IgD-negative memory B cell (primary cell): Measurements from ENCODE around the gene ADAMTSL4. TPM values are rescaled to one million over a fixed set of nuclear protein-coding genes. Genes with fewer than 3 reads are reported as not detected.

Experiments
- H3K27ac Mint-ChIP-seq, 3 donors: one replicate each; pipeline ENCODE4 v1.8.0; 2020 to 2022; ENCODE audit warnings: mild to moderate bottlenecking in 3 of 3, mixed read lengths in 3 of 3, moderate library complexity in 1 of 3
- H3K27me3 Mint-ChIP-seq: one replicate; pipeline ENCODE4 v1.8.0; 2021; ENCODE audit warnings: mixed read lengths
- H3K36me3 Mint-ChIP-seq: one replicate; pipeline ENCODE4 v1.8.0; 2020; ENCODE audit warnings: mild to moderate bottlenecking, mixed read lengths
- H3K4me1 Mint-ChIP-seq, 3 donors: one replicate each; pipeline ENCODE4 v1.8.0; 2020 to 2022; ENCODE audit warnings: mixed read lengths in 3 of 3, mild to moderate bottlenecking in 1 of 3
- H3K4me3 Mint-ChIP-seq, 4 donors: one replicate each; pipeline ENCODE4 v1.8.0; 2020 to 2022; ENCODE audit warnings: mild to moderate bottlenecking in 4 of 4, mixed read lengths in 4 of 4, moderate library complexity in 3 of 4
- H3K9me3 Mint-ChIP-seq, 3 donors: one replicate each; pipeline ENCODE4 v1.8.0; 2020 to 2021; ENCODE audit warnings: mixed read lengths in 3 of 3, mild to moderate bottlenecking in 1 of 3
- polyA plus RNA-seq: library from polyadenylated mRNA; unstranded; fragments of 300-500 nt; fragmentation: Illumina TruSeq; gene quantifications from one replicate; pipeline ENCODE4 v1.2.3, GENCODE V29; 2021

ADAMTSL4 gene
- polyA plus RNA-seq, 1 donor from 2014 or later: 0.30 TPM

DNA sequence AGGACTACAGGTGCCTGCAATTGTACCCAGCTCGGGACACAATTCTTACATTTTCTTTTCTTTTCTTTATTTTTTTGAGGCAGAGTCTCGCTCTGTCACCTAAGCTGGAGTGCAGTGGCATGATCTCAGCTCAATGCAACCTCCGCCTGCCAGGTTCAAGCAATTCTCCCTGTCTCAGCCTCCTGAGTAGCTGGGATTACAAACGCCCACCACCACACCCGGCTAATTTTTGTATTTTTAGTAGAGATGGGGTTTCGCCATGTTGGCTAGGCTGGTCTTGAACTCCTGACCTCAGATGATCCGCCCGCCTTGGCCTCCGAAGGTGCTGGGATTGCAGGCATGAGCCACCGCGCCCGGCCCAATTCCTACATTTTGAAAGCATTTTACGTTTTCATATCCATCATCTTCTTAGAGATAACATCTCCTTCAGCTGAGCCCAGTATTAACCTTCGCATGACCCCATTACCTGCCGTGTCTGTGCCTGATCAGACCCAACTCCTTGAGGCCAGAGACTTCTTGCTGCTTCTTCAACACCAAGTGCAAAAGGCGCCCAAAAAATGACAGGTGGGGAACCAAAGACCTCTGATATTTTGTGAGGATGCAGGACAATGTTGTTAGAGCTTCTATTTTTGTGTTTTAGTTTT, 2.8 kb upstream of the ADAMTSL4 start:
- no peaks in the 10 kb centered on the region for H3K36me3 Mint-ChIP-seq
- no peak overlapping the region for H3K4me3 Mint-ChIP-seq
- peaks cover 3 to 11% (median 9%) of the 10 kb centered on the region in 3 donors for H3K4me1 Mint-ChIP-seq
- H3K27ac Mint-ChIP-seq: peak overlapping the region in 1 of 3 donors; percentile 39
- peaks cover 0 to 3% (median 0%) of the 10 kb centered on the region in 3 donors for H3K9me3 Mint-ChIP-seq
- H3K27me3 Mint-ChIP-seq: peaks cover 28% of the 10 kb centered on the region

DNA sequence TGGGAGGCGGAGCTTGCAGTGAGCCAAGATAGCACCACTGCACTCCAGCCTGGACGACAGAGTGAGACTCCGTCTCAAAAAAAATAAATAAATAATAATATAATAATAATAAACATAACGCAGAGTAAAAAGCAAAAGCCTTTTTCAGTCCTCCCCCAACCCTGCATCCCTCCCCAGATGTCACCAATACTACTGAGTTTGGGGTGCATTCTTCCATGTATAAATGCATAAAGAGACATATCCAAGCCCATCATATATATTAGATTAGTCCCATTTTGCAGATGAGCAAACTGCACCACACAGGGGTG, 930 bp upstream of the ADAMTSL4 start:
- no peak overlapping the region for H3K27ac Mint-ChIP-seq
- peaks cover 12 to 22% (median 13%) of the 10 kb centered on the region in 3 donors for H3K4me1 Mint-ChIP-seq
- H3K27me3 Mint-ChIP-seq: peaks cover 34% of the 10 kb centered on the region
- peak overlapping the region; percentile 70 to 92 (median 81) for H3K4me3 Mint-ChIP-seq
- peaks cover 0 to 3% (median 0%) of the 10 kb centered on the region in 3 donors for H3K9me3 Mint-ChIP-seq
- H3K36me3 Mint-ChIP-seq: no peaks in the 10 kb centered on the region

DNA sequence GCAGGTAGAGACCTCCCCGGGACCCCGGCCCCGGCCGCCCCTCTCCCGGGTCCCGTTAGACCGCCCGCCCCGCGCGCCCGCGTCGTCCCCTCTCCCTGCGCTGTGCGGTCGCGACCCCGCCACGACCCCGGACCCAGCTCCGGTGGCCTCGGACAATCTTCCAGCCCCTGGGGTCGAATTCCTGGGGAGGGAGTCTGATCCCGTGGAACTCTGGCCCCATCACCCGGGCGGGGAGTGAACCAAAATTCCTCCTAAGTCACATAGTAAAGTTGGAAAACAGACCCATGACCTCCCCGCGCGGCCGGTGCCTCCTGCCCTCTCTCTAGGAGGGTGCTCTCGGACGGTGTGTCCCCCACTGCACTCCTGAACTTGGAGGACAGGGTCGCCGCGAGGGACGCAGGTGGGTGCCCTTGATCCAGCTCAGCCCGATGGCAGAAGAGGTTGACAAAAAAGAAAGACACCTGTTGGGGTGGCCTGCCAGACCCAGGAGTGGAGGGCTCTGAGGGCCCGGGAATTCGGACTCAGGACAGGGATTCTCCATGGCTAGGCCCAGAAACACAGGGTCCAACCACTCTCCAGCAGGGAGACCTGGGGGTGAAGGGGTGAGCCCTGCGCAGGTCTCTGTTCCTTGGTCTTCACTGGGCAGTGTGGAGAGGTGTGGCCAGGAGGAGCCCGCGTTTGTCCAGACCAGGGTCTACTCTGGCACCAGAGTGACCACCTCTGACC, 451 bp downstream of the ADAMTSL4 start:
- peaks cover 0 to 3% (median 0%) of the 10 kb centered on the region in 3 donors for H3K9me3 Mint-ChIP-seq
- no peak overlapping the region for H3K27ac Mint-ChIP-seq
- H3K36me3 Mint-ChIP-seq: peaks cover 2% of the 10 kb centered on the region
- H3K27me3 Mint-ChIP-seq: peaks cover 29% of the 10 kb centered on the region
- peak overlapping the region; percentile 68 to 88 (median 82) for H3K4me3 Mint-ChIP-seq
- peaks cover 12 to 22% (median 13%) of the 10 kb centered on the region in 3 donors for H3K4me1 Mint-ChIP-seq

DNA sequence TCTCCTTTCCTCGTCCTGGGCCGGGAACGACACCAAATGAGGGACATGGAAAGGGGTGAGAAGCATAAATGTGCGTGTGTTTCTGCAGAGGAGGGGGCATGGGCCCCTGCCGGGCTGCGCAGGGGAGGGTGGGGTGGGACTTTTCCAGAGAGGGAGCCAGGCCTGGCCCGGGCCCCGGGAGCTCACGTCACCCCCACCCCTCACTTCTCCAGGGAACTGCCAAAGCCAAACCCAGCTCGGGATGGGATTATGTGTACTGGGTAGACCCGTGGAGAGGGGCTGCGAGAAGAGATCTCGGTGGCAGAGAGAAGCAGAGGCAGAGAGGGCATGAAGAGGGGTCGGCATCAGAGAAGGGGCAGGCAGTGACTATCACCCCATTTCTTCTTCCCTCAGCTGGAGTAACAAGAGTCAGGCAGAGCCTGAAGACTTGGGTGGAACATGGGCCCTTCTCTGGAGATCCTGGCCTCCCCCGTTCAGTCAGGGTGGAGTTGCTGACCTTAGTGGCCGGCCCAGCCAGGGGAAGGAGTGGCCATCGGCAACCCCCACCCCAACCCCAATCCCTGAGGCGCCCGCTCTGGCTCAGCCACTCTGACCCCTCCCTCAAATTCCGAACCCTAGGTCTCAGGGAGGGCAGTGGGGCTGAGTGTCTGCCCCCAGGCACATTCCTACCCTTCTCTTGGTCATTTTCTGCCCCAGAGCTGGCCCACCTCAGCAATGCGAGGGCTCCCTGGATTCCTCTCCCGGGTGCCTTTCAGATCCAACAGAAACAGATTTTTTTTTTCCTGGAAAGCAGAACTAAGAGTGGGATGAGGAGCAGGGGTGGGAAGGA, 1.2 kb downstream of the ADAMTSL4 start:
- Mint-ChIP-seq H3K4me3 (peak overlapping the region; percentile 38 to 67 (median 52)), H3K9me3 (peaks cover 0 to 3% (median 0%) of the 10 kb centered on the region in 3 donors), H3K4me1 (peaks cover 12 to 22% (median 13%) of the 10 kb centered on the region in 3 donors), H3K36me3 (peaks cover 2% of the 10 kb centered on the region), H3K27me3 (peaks cover 29% of the 10 kb centered on the region), H3K27ac (no peak overlapping the region)

DNA sequence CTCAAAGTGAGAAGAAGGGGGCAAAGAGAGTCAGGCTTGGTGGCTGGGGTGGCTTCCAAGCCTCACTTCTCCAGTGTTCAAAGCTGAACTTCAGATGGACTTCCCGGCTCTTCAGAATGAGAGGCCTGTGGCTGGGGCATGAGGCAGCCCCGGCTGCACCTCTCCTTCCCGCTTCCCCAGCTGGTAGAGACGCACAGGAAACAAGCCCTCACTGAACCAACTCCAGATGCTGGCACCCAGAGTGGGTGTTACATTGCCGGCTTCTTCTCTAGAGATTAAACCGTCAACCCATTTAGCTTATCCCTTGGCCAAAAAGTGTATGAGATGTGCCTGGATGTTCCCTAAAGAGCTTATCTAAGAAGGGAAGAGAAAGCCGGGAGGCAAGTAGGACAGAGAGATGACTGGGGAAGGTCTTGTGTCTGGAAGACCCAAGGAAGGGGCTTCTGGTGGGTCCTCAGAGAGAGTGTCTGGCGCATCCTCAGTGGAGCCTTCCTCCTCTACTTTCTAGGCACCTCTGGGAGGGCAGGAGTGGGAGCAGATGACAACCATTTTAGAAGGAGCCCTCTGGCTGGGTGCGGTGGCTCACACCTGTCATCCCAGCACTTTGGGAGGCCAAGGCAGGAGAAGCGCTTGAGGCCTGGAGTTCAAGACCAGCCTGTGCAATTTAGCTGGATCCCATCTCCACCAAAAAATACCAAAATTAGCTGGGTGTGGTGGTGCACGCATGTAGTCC, 2.0 kb downstream of the ADAMTSL4 start:
- Mint-ChIP-seq H3K9me3 (peaks cover 0 to 3% (median 0%) of the 10 kb centered on the region in 3 donors), H3K36me3 (peaks cover 2% of the 10 kb centered on the region), H3K27me3 (peaks cover 23% of the 10 kb centered on the region), H3K4me1 (peaks cover 12 to 24% (median 13%) of the 10 kb centered on the region in 3 donors), H3K4me3 (peak overlapping the region in 2 of 4 donors; percentile 58 to 71), H3K27ac (peak overlapping the region in 1 of 3 donors; percentile 53)

DNA sequence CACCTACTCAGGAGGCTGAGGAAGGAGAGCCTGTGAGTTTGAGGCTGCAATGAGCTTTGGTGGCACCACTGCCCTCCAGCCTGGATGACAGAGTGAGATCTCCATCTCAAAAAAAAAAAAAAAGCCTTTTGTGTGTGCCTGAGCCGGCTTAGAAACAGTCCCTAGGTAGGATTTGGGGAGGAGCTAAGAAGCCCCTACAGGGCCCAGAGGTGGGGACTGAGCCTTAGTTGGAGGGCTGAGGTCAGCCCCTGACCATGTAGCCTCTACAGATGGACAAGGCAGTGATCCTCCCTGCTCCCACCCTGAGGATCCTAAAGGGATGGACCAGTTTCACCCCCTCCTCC, 2.5 kb downstream of the ADAMTSL4 start:
- H3K27ac Mint-ChIP-seq: no peak overlapping the region
- peaks cover 2% of the 10 kb centered on the region for H3K36me3 Mint-ChIP-seq
- H3K4me3 Mint-ChIP-seq: peak overlapping the region in 2 of 4 donors; percentile 58
- H3K9me3 Mint-ChIP-seq: peaks cover 0 to 3% (median 0%) of the 10 kb centered on the region in 3 donors
- H3K4me1 Mint-ChIP-seq: peaks cover 12 to 24% (median 13%) of the 10 kb centered on the region in 3 donors
- peaks cover 19% of the 10 kb centered on the region for H3K27me3 Mint-ChIP-seq

DNA sequence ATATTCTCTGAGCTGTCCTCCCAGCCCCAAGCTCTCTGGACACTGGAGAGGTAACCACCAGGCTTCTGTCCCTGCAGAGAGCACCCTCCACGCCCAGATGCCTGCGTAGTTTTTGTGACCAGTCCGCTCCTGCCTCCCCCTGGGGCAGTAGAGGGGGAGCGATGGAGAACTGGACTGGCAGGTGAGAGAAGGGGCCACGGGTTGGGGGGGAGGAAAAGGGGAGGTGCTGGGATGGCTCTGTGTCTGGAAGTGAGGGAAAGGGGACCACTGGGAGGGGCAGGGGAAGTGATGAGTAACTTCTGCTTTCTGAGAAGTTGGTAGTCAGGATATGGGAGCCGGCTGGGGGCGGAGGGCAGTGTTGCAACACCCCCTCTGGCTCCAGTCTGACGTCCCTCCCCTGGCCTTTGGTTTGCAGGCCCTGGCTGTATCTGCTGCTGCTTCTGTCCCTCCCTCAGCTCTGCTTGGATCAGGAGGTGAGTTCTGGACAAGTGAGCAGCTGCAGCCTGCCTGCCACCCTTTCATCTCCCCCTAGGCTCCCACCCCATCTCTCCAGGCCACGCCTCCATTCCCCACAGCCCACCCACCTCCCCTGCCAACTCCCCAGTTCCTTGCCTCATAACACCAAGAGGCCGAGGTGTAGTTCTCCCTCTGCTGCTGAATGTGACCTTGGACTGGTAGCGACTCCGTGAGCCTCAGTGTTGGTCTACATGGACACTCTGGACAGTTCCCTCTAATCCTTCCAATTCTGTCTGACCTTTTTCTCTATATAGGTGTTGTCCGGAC, 3.1 kb downstream of the ADAMTSL4 start:
- H3K4me3 Mint-ChIP-seq: peak overlapping the region in 1 of 4 donors; percentile 89
- peaks cover 0 to 3% (median 0%) of the 10 kb centered on the region in 3 donors for H3K9me3 Mint-ChIP-seq
- H3K36me3 Mint-ChIP-seq: peaks cover 2% of the 10 kb centered on the region
- H3K27me3 Mint-ChIP-seq: peaks cover 18% of the 10 kb centered on the region
- H3K4me1 Mint-ChIP-seq: peaks cover 12 to 22% (median 13%) of the 10 kb centered on the region in 3 donors
- peak overlapping the region in 2 of 3 donors; percentile 43 to 65 for H3K27ac Mint-ChIP-seq

DNA sequence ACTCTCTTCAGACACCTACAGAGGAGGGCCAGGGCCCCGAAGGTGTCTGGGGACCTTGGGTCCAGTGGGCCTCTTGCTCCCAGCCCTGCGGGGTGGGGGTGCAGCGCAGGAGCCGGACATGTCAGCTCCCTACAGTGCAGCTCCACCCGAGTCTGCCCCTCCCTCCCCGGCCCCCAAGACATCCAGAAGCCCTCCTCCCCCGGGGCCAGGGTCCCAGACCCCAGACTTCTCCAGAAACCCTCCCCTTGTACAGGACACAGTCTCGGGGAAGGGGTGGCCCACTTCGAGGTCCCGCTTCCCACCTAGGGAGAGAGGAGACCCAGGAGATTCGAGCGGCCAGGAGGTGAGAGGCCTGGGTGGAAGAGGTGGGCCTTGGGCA, 3.7 kb downstream of the ADAMTSL4 start:
- Mint-ChIP-seq H3K4me1 (peaks cover 12 to 22% (median 13%) of the 10 kb centered on the region in 3 donors), H3K4me3 (peak overlapping the region in 1 of 4 donors; percentile 89), H3K9me3 (peaks cover 0 to 3% (median 0%) of the 10 kb centered on the region in 3 donors), H3K27ac (peak overlapping the region in 2 of 3 donors; percentile 43 to 65), H3K27me3 (peaks cover 18% of the 10 kb centered on the region), H3K36me3 (peaks cover 2% of the 10 kb centered on the region)

DNA sequence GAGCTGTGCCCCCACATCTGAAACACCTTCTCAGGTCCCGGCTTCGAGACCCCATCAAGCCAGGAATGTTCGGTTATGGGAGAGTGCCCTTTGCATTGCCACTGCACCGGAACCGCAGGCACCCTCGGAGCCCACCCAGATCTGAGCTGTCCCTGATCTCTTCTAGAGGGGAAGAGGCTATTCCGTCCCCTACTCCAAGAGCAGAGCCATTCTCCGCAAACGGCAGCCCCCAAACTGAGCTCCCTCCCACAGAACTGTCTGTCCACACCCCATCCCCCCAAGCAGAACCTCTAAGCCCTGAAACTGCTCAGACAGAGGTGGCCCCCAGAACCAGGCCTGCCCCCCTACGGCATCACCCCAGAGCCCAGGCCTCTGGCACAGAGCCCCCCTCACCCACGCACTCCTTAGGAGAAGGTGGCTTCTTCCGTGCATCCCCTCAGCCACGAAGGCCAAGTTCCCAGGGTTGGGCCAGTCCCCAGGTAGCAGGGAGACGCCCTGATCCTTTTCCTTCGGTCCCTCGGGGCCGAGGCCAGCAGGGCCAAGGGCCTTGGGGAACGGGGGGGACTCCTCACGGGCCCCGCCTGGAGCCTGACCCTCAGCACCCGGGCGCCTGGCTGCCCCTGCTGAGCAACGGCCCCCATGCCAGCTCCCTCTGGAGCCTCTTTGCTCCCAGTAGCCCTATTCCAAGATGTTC, 4.3 kb downstream of the ADAMTSL4 start:
- peaks cover 9 to 20% (median 10%) of the 10 kb centered on the region in 3 donors for H3K4me1 Mint-ChIP-seq
- peaks cover 2% of the 10 kb centered on the region for H3K36me3 Mint-ChIP-seq
- H3K27me3 Mint-ChIP-seq: peaks cover 15% of the 10 kb centered on the region
- H3K27ac Mint-ChIP-seq: no peak overlapping the region
- H3K4me3 Mint-ChIP-seq: no peak overlapping the region
- peaks cover 0 to under 1% (median 0%) of the 10 kb centered on the region in 3 donors for H3K9me3 Mint-ChIP-seq

DNA sequence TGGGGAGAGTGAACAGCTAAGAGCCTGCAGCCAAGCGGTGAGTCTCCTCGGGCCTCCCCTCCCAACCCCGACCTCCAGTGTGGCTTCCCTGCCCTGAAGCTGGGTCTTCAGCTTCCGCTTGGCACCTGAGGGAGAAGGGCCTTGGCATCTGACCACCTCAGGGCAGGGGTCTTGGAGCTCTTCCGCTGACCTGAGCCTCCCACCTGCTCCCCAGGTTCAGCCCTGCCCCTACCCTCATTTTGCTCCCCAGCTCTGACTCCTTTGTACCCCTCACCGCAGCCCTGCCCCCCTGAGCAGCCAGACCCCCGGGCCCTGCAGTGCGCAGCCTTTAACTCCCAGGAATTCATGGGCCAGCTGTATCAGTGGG, 4.9 kb downstream of the ADAMTSL4 start:
- H3K9me3 Mint-ChIP-seq: no peaks in the 10 kb centered on the region
- no peak overlapping the region for H3K4me3 Mint-ChIP-seq
- peaks cover 14% of the 10 kb centered on the region for H3K27me3 Mint-ChIP-seq
- peaks cover 2% of the 10 kb centered on the region for H3K36me3 Mint-ChIP-seq
- H3K27ac Mint-ChIP-seq: no peak overlapping the region
- peaks cover 9 to 19% (median 9%) of the 10 kb centered on the region in 3 donors for H3K4me1 Mint-ChIP-seq

DNA sequence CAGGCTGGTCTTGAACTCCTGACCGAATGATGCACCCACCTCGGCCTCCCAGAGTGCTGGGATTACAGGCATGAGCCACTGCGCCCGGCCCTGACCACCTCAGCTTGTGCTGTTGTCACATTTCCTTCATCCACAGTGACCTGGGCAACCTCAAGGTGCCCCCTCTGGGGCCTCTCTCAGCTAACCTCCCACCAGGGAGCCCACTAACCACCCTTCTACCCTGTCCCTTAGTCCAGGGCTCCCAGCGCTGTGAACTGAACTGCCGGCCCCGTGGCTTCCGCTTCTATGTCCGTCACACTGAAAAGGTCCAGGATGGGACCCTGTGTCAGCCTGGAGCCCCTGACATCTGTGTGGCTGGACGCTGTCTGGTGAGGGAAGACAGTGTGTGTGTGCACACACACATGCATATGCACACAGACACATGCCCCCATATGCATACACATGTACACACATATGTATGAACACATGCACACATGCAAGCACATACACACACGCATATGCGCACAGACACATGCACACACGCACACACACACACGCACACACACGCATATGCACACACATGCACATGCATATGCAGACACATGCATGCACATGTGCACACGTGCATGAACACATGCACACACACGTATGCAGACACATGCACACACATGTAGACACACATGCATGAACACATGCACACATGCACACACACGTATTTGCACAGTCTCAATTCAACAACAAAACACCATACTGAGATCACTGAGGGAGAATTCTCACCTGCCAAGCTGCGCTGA, 6.2 kb downstream of the ADAMTSL4 start:
- Mint-ChIP-seq H3K4me3 (no peak overlapping the region), H3K27me3 (peaks cover 9% of the 10 kb centered on the region), H3K27ac (no peak overlapping the region), H3K36me3 (peaks cover 2% of the 10 kb centered on the region), H3K4me1 (peaks cover 13 to 20% (median 14%) of the 10 kb centered on the region in 3 donors), H3K9me3 (no peaks in the 10 kb centered on the region)

DNA sequence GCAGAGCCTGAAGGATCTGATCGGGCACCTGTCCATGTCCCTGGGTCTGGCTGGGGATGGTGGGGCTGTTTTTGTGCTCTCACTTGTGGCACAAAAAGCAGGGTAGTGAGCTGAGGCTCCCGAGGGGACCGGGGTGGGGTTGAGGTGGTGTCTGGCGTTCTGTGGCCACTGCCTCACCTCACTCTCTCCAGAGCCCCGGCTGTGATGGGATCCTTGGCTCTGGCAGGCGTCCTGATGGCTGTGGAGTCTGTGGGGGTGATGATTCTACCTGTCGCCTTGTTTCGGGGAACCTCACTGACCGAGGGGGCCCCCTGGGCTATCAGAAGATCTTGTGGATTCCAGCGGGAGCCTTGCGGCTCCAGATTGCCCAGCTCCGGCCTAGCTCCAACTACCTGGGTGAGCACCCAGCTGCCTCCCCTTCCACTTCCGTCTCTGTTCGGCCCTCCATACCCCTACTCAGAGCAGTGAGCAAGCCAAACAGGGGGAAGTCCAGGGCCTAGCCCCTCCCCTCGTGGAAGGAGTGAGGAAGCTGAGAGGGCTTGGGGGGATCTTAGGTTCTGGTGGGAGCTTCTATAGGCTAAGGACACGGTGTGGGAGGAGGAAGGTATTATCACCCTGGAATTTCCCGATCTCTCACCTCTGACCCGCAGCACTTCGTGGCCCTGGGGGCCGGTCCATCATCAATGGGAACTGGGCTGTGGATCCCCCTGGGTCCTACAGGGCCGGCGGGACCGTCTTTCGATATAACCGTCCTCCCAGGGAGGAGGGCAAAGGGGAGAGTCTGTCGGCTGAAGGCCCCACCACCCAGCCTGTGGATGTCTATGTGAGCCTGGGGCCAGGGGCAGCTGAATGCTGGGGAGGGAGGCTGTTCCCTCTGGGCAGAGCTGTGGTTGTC, 7.0 kb downstream of the ADAMTSL4 start:
- no peak overlapping the region for H3K4me3 Mint-ChIP-seq
- H3K27me3 Mint-ChIP-seq: peaks cover 8% of the 10 kb centered on the region
- no peak overlapping the region for H3K27ac Mint-ChIP-seq
- H3K4me1 Mint-ChIP-seq: peaks cover 15 to 18% (median 18%) of the 10 kb centered on the region in 3 donors
- H3K9me3 Mint-ChIP-seq: no peaks in the 10 kb centered on the region
- peaks cover 2% of the 10 kb centered on the region for H3K36me3 Mint-ChIP-seq
